GM21529 (cell line): ENCODE results near the gene ZKSCAN8.
A peak's percentile ranks its signal among the peaks of the same experiment; 100 is the strongest.

ENCODE experiments used
- ATAC-seq: cut with Tn5 transposase; IDR thresholded peaks from one replicate; pipeline ENCODE4 v1.9.1; 2021; ENCODE audit not compliant: unreplicated experiment

ZKSCAN8 gene

GRCh38 chr6:28139860-28140543 is 1.7 kb upstream of the ZKSCAN8 start:
- no peak for ATAC-seq

GRCh38 chr6:28140616-28141015 is 1.1 kb upstream of the ZKSCAN8 start:
- no peak for ATAC-seq

- ATAC-seq = no peak
Measured at GRCh38 chr6:28142446-28142845, 763 bp downstream of the ZKSCAN8 start.

GRCh38 chr6:28145231-28145630 is 3.5 kb downstream of the ZKSCAN8 start:
- no peak for ATAC-seq

GRCh38 chr6:28152531-28152930 is 10.8 kb downstream of the ZKSCAN8 start:
- ATAC-seq = no peak

- no peak for ATAC-seq
Measured at GRCh38 chr6:28153546-28153945, 11.9 kb downstream of the ZKSCAN8 start.

- no peak for ATAC-seq
Measured at GRCh38 chr6:28154357-28154756, 12.7 kb downstream of the ZKSCAN8 start.

GRCh38 chr6:28158318-28158717 is 16.6 kb downstream of the ZKSCAN8 start:
- ATAC-seq = no peak

GRCh38 chr6:28159029-28159607 is 17.4 kb downstream of the ZKSCAN8 start:
- no peak for ATAC-seq

GRCh38 chr6:28160233-28160632 is 18.6 kb downstream of the ZKSCAN8 start:
- no peak for ATAC-seq

- ATAC-seq = peak; percentile 95
Measured at GRCh38 chr6:28161410-28162079, 19.9 kb downstream of the ZKSCAN8 start.

- ATAC-seq = no peak
Measured at GRCh38 chr6:28165563-28165962, 23.9 kb downstream of the ZKSCAN8 start.

- no peak for ATAC-seq
Measured at GRCh38 chr6:28167068-28167467, 25.4 kb downstream of the ZKSCAN8 start.

GRCh38 chr6:28167926-28168325 is 26.2 kb downstream of the ZKSCAN8 start:
- ATAC-seq = no peak

- no peak for ATAC-seq
Measured at GRCh38 chr6:28171271-28171670, 29.6 kb downstream of the ZKSCAN8 start.

- ATAC-seq = no peak
Measured at GRCh38 chr6:28172006-28172405, 30.3 kb downstream of the ZKSCAN8 start.

GRCh38 chr6:28176373-28176772 is 34.7 kb downstream of the ZKSCAN8 start:
- ATAC-seq = no peak

GRCh38 chr6:28182255-28182654 is 40.6 kb downstream of the ZKSCAN8 start:
- ATAC-seq = no peak

GRCh38 chr6:28188111-28188979 is 46.7 kb downstream of the ZKSCAN8 start:
- no peak for ATAC-seq

- no peak for ATAC-seq
Measured at GRCh38 chr6:28200020-28200419, 58.3 kb downstream of the ZKSCAN8 start.

GRCh38 chr6:28203201-28203600 is 61.5 kb downstream of the ZKSCAN8 start:
- ATAC-seq = no peak
